ENCODE data around the gene GOLGA1.

Gene GOLGA1

DNA sequence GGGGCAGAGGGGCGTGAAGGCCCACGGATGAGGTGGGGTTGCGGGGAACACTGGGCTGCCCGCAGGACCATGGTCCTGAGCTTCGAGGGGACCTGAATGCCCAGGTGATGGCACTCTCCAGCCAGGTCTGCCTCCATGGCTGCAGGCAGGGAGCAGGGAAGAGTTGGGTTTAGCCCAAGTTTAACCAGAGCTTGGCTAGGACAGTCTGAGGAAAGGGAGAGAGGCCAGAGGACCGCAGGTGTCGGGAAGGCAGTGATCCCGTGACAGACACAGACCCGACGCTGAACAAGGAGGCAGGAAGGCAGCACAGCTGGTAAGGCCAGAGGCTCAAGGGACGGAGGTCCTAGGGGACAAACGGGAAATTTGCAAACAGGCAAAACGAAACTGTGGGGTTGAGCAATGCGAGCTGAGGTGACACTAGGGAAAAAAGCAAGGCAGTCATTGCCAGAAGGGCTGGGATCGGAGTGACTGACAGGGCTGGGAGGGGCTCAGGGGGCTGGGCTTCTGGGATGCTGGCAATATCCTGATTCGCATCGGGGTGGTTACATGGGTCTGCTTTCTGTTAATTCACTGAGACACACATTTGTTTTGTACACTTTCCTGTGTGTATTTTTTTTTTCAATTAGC, 53.9 kb downstream of the GOLGA1 start:
- in situ Hi-C loops (cut with HindIII; ENCODE audit: low sequenced_read_pairs): loop anchor here (25.0 kb wide), 1 partner anchor 125 kb away; the partner anchor contains the start of gene NR6A1

DNA sequence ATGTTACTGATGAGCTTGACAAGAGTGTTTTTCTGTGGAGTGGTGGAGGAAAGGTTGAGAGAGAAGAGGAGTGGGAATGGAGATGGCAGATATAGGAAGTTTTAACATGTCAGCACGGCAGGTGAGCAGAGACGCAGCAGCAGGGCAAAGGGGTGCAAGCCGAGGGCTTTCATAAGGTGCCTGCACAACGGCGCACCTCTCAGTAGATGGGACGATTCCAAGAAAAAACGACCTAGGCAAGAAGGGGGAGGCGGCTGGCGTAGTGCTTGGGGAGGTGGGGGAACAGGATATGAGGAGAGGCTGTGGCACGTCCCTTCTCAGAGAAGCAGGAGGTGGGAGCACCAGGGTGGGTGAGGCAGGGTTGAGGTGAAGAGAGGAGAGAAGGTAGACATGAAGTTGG, 54.4 kb downstream of the GOLGA1 start:
- in situ Hi-C loops (cut with HindIII; ENCODE audit: low sequenced_read_pairs): loop anchor here (25.0 kb wide), 1 partner anchor 124 kb away; the partner anchor contains the start of gene NR6A1

DNA sequence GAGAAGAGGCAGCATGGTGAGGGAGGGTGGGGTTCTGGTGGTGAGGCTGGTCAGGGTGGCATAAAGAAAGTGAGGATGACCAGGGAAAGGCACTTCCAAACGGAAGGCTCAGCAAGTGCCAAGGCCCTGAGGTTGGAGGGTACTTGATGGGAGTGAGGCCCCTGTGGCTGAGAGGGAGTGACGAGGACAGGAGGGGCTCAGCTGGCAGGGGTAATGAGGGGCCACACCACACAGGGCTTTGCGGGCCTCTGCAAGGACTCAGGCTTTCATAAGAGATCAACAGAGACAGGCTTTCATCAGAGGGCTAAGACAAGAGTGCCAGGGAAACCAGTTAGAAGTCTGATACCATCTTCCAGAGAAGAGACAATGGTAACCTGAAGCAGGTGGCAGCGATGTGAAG, 55.3 kb downstream of the GOLGA1 start:
- in situ Hi-C loops (cut with HindIII; ENCODE audit: low sequenced_read_pairs): loop anchor here (25.0 kb wide), 1 partner anchor 123 kb away; the partner anchor contains the start of gene NR6A1

DNA sequence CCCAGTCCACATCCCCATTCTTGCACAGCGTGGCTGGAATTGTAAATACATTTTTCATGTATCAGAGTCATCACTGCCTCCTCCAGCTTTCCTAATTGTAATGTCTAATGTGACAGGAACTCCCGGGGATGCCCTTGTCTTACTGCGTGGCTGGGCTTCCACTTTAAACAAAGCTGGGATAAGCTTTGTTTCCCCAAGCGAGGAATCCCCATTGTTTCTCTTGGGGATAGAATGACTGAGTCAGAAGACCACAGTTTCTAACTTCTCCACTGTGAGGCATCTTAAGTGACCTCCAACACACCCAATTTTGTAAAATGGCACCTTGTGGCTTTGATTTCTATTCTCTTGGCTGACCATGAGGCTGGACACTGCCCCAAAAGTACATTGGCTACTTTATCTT, 56.5 kb downstream of the GOLGA1 start:
- in situ Hi-C loops (cut with HindIII; ENCODE audit: low sequenced_read_pairs): loop anchor here (25.0 kb wide), 1 partner anchor 122 kb away; the partner anchor contains the start of gene NR6A1

DNA sequence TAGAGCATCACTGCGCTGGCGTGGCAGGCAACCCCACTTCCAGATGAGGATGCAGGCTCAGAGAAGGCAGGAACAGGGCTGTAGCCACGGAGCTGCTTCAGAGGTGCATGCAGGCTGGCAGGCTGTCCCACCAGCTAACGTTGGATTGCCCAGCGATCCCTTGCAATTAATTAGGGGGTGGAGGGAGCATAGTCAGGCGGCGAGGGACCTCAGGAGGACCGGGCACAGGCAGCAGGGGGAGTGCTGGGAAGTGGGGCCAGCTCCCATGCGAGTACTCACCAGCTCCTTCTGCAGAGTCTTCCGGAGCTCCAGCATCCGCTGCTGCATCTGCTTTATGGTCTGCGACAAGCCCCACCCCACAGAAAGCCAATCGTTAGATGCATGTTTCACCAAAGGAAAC, 58.7 kb downstream of the GOLGA1 start:
- in situ Hi-C loops (cut with HindIII; ENCODE audit: low sequenced_read_pairs): loop anchor here (25.0 kb wide), 1 partner anchor 120 kb away; the partner anchor contains the start of gene NR6A1

DNA sequence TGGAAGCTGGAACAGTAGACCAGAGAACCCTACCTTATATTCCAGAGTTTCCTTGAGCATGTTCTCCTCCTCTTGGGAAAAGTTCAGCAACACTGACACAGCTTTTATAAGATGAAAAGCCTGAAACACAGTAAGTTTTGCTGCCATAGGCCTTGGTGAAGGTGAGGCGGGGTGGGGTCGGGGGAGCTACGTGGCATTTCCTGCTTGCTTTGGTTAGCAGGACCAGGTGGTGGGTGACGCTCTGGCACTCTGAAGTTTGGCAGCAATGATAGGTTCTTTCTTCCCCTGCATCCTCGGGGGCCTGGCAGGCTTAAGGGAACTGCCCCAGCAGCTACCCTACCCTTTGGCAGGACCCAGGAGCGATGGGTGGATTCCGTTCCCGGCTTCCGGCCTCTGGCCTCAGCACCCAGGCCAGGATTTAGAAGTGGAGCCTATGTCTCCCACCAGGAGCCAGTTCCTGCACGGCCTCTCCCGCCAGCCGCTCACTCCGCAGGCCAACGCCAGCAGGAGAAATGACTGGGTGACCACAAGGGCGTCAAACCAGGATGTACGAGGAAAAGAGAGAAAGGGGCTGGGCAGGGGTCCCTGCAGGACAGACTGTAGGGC, 59.6 kb downstream of the GOLGA1 start:
- in situ Hi-C loops (cut with HindIII; ENCODE audit: low sequenced_read_pairs): loop anchor here (25.0 kb wide), 1 partner anchor 119 kb away; the partner anchor contains the start of gene NR6A1

DNA sequence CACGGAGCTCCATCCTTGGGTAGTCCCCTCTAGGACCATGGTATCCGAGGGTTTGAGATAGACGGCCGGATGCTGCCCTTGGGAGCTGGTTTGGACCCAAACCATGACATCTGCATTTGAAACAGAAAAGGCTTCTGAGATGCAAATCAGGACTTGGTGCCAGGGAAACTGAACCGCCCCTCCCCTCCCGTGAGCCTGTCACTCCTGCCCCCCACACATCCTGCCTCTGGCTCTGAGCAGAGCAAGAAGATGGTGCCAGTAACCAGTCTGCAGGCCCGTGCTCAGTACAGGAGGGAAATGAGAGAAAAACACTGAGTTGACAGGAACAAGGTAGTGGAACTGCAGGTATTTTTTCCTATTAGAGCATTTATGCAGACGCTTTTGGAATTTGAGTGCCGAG, 60.4 kb downstream of the GOLGA1 start:
- in situ Hi-C loops (cut with HindIII; ENCODE audit: low sequenced_read_pairs): loop anchor here (25.0 kb wide), 1 partner anchor 118 kb away; the partner anchor contains the start of gene NR6A1

DNA sequence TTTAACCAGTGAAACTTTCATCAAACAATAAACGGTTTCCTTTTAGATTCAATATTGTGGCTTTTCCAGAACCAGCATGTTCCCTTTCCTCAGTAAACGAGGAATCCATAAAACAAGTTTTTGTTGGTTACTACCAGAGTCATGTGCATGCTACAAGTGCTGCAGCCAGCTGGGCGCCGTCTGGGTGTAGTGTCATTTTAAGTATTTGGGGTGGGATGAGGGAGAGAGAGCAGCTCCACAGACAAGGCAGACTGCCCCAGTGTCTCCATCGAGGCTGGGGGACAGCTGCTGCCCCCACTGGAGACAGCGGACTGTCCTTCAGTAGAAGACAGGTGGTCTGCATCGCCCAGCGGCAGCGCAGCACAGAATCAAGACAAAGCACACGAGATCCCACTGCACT, 61.7 kb downstream of the GOLGA1 start:
- in situ Hi-C loops (cut with HindIII; ENCODE audit: low sequenced_read_pairs): loop anchor here (25.0 kb wide), 1 partner anchor 117 kb away; the partner anchor contains the start of gene NR6A1

DNA sequence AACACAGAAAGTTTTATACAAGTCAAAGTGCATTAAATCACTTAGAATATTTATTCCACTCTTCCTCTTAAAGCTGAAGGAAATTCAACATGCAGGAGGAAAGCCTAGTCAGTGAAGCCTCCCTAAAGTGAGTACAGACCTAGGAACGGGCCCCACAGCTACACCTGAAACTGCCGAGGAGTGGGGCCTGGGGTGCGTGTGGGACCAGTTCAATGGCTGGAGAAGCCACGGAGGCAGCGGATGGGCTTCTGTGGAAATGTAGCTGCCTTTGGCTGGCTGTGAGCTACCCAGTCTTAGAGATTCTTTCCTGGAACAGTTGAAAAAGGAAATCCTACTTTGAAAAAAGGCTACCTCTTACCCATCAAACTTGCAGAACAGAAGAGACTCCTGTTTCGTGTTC, 62.4 kb downstream of the GOLGA1 start:
- in situ Hi-C loops (cut with HindIII; ENCODE audit: low sequenced_read_pairs): loop anchor here (25.0 kb wide), 1 partner anchor 116 kb away; the partner anchor contains the start of gene NR6A1

DNA sequence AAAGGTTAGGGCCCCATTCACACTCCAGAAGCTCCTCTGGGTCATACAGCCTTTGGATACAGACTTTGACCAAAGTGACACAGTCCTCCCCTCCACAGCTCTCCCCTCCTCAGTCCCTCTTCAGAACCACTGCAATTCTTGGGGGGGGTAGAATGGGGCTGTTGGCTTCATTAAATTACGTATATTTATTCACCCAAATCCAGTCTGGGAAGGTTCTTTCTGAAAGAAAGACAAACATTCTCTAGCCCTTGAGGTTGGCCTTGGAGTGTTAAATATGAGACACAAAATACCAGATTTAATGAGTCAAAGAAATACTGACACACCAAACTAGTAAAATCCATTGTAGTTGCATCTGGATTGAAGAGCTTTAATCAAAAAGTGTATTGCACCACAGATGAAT, 62.9 kb downstream of the GOLGA1 start:
- in situ Hi-C loops (cut with HindIII; ENCODE audit: low sequenced_read_pairs): loop anchor here (25.0 kb wide), 1 partner anchor 116 kb away; the partner anchor contains the start of gene NR6A1

DNA sequence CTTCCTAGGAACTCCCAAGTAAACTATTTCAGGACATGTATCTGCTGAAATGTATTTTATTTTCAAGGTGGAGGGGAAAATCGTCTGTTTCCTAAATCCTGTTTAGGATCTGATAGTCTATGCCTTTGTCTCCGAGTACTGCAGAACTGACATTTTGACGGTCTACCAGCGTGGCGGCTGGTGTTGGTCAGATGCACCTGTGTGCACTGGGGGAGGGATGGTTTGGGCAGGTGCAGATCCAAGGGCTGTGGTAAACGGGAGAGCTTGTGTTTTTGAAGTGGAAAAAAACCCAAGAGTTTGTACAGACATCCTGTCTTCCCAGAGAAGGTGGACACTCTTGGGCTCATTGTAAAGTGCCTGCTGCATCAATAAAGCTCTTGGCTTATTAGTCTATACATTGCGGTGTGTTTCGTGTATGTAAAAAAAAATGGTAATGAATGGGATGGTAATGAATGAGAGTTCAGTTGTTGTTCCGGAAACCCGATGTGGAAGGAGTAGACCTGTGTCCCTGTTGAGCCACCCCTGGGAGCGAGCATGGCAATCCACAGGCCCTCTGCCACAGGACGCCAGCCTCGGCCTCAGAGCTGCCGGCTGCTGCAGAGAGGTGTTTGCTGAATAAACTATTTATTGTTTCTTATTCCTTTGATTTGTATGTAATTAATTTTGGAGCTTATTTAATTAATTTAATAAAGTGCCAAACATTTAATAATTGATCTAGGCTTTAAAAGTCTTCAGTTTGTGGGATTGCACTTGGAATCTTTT, 63.7 kb downstream of the GOLGA1 start:
- in situ Hi-C loops (cut with HindIII; ENCODE audit: low sequenced_read_pairs): loop anchor here (25.0 kb wide), 1 partner anchor 115 kb away; the partner anchor contains the start of gene NR6A1

DNA sequence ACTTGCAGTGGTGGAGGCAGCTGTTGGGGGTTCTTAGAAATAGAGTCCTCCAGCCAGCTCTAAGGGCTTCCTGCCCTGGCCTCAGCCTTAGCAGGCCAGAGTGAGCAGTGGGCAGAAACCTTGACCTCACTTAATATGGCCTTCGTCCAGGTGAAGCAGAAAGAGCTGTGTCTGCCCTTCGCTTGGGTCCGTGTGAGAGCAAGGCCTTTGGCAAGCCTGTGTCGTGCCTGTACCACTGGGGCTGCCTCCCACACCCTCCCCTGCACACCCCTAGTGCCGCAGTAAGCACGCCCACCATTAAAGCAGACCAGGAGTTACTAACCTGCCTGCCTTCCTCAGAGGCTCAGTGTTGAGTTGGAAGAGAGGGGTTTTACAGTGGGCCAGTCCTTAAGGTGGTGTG, 65.4 kb downstream of the GOLGA1 start:
- in situ Hi-C loops (cut with HindIII; ENCODE audit: low sequenced_read_pairs): loop anchor here (25.0 kb wide), 1 partner anchor 113 kb away; the partner anchor contains the start of gene NR6A1

DNA sequence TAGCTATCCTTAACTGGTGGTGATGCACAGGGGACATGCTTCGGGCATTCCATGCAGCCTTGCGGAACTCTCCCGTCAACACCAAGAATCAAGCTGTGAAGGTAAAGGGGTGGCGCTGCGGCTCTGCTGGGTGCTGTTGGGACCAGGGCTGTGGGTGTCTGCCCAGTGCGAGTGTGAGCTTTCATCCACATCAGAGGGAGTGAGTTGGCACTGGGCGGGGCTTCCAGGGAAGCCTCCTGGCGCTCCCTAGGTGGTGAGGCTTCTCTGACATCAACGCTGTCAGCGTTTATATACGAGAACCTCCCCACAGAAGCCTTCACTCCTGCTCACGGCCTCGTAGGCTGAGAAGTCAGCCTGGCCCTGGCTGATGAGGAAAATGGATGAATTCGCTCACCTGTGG, 67.2 kb downstream of the GOLGA1 start:
- in situ Hi-C loops (cut with HindIII; ENCODE audit: low sequenced_read_pairs): no loop called here

DNA sequence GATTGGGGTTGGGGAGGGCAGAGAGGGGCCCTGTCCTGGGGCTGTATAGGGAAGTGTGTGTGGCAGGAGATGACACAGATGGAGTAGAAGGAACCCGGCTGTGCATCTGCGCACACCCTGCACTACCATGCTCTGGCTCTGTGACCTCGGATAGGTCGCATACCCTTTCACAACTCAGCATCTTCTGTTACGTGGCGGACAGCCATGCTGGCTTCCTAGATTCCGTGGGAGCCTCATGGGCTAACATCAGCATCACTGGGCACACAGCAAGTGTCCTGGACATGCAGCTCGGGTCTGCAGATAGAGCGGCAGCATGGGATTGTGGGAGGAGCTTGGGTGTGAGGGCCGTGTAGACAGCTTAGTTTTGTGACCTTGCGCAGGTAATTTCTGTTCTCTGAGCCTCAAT, 69.7 kb downstream of the GOLGA1 start:
- in situ Hi-C loops (cut with HindIII; ENCODE audit: low sequenced_read_pairs): no loop called here

DNA sequence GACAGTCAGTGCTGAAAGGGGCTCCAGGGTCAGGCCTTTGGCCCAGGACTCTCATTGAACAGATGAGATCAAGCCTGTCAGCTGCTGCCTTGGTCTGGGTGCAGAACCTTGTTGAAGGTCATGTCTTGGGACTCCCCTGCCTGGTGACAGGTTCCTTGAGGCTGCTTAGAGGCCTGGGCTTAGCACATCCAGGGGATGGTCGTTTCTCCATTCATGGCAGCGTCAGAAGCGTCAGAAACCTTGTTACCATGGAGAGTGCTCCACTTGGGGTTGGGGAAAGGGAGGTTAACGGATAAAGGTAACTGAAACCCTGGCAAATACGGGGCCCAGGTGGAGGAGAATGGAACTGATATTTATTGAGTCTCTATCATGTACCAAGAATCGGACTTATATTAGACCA, 70.2 kb downstream of the GOLGA1 start:
- in situ Hi-C loops (cut with HindIII; ENCODE audit: low sequenced_read_pairs): no loop called here

DNA sequence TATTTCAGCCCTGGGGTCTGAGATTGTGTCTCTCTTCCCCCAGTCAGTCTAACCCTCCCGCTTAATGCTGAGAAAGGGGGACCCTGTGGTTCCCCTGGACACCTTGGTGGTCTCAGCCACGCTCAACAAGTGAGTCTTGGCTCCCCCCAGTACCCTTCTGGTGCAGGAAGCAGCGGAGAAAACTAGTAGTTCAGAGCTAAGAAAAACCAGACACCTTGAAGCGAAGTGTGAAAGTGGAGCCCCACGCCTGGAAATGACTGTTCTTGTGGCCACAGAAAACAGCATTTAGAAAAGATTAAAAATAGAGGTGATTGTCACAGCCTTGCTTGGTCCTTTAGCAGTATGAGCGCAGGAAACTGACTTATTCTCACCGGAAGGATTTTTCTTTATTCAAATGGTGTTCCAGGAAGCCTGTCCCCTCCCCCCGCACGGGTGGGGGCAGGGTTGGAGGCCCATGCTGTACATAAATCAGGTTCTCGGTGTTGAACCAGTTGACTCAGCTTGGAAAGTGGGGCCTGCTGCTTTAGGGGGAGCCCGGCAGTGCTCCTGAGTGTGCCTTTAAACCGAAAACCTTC, 70.8 kb downstream of the GOLGA1 start:
- in situ Hi-C loops (cut with HindIII; ENCODE audit: low sequenced_read_pairs): no loop called here

DNA sequence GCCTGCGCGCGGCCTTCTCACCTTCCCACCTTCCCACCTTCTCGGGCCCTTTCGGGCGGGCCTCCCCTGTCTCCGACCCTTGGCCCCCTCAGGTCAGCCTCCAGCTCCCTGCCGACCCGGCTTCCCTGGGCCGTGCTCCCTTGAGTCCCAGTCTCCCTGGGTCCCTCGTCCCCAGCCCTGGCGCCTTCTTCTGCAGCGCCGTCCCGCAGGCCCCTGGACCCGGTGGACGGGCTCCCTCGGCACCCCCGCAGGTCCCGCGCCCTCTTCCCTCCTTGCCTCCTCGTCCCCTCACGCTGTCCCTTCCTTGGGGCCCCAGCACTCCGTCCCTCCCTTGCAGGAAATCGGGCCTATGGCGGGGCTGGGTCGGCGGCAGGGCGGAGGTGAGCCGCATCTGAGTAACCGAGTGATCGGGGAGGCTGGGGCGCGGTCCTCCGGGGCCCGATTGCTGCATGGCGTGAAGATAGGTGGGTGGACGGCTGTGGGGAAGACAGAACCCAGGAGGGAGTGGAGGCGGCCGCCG, 71.4 kb downstream of the GOLGA1 start:
- in situ Hi-C loops (cut with HindIII; ENCODE audit: low sequenced_read_pairs): no loop called here

DNA sequence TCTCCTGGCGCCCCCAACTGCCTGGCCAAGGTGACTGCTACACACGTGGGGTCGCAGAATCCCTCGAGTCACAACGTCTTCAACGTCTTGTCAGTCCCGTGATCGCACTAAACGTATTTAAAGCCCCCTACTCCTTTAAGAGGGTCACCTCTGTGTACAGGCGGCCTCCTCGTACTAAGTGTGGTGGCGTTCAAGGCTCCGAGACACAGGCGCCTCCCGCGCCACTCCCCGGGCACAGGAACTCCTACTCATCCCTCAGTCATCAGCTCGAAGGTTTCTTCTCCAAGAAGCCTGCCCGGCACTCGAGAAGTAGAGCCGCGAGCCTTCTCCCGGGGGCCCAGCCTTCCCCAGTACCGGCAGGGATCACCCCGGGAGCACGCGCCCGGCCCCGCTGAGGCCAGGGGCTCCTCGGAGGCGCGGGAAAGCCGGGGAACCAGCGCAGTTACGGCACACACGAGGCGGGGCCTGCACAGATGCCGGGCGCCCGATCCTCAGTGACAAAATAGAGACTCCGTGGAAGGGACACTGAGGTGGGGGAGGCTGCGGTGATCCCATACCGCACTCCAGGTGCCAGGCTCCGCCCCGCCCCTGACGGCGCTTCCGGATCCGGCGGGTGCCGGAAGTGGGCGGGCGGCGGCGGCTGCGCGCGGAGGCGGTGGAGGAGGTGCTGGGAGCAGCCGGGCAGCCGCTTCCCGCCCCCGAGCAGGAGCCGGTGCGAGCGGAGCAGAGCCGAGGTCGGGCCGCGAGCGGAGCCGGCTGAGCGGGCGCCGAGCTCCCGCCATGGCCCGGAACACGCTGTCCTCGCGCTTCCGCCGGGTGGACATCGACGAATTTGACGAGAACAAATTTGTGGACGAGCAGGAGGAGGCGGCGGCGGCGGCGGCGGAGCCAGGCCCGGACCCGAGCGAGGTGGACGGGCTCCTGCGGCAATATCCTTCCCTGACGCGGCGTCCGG, 72.1 kb downstream of the GOLGA1 start:
- in situ Hi-C loops (cut with HindIII; ENCODE audit: low sequenced_read_pairs): no loop called here

DNA sequence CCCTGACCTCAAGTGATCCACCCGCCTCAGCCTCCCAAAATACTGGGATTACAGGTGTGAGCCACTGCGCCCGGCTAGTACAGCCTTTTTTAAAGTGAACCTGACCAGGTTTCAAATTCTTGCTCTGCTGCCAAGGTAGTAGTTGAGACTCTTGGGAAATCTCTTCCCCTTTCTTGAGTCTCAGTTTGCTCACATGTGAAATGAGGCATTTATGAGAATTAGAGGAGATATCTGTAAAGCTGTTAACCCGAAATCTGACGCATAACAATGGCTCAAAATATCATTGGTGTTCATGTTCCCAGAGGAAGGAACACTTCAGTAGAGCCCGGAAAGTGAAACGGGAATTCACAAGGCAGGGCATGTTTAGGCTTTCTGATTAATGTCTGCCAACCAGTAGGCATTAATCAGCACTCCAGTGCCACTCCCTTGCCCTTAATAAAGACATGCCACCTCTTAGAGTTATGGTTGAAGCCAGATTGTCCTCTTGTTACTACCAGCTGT, 77.5 kb downstream of the GOLGA1 start:
- in situ Hi-C loops (cut with HindIII; ENCODE audit: low sequenced_read_pairs): no loop called here
